Measurements from ENCODE around the gene PODN.
A peak's percentile ranks its signal among the peaks of the same experiment; 100 is the strongest.

PODN gene

GRCh38 chr1:53114581-53115400 lies 52.8 kb downstream of the PODN start:
- intact Hi-C loops (cut with DNase I; ENCODE audit: low total_unique reads) = no loop called here
- peak overlapping the region in 1 of 2 donors; percentile 60 for H3K27ac ChIP-seq

GRCh38 chr1:53115403-53116306 lies 53.6 kb downstream of the PODN start:
- no peaks in the 10 kb centered on the region for H3K36me3 ChIP-seq
- H3K4me1 ChIP-seq = peaks cover 0 to 50% (median 13%) of the 10 kb centered on the region in 4 donors
- no peaks in the 10 kb centered on the region for H3K27me3 ChIP-seq
- H3K27ac ChIP-seq = peak overlapping the region in 1 of 2 donors; percentile 60
- intact Hi-C loops (cut with DNase I; ENCODE audit: low total_unique reads) = no loop called here
- no peak for TF ChIP-seq CTCF (IDR thresholded peaks at IDR 0.05)
- DNase-seq = no peak
- H3K9me3 ChIP-seq = peaks cover 0 to 11% (median 0%) of the 10 kb centered on the region in 3 donors
- H3K4me3 ChIP-seq = no peak overlapping the region

More at GRCh38 chr1:53114581-53115400, 52.8 kb downstream of the PODN start:
- Histone ChIP-seq H3K9me3 (peaks cover 0 to 11% (median 0%) of the 10 kb centered on the region in 3 donors), H3K4me3 (no peak overlapping the region), H3K4me1 (peaks cover 0 to 57% (median 19%) of the 10 kb centered on the region in 4 donors), H3K27me3 (no peaks in the 10 kb centered on the region), H3K36me3 (no peaks in the 10 kb centered on the region)
- DNase-seq = no peak
- no peak for TF ChIP-seq CTCF (IDR thresholded peaks at IDR 0.05)

- intact Hi-C loops (cut with DNase I; ENCODE audit: low total_unique reads) = no loop called here
- H3K4me1 ChIP-seq = peaks cover 0 to 50% (median 15%) of the 10 kb centered on the region in 4 donors
- H3K9me3 ChIP-seq = peaks cover 0 to 7% (median 0%) of the 10 kb centered on the region in 3 donors
- no peaks in the 10 kb centered on the region for H3K36me3 ChIP-seq
- no peak for TF ChIP-seq CTCF (IDR thresholded peaks at IDR 0.05)
- H3K27ac ChIP-seq = peak overlapping the region in 1 of 2 donors; percentile 60
- no peak for DNase-seq
- H3K27me3 ChIP-seq = no peaks in the 10 kb centered on the region
- no peak overlapping the region for H3K4me3 ChIP-seq
These were observed 54.3 kb downstream of the PODN start for GRCh38 chr1:53116307-53116810.

GRCh38 chr1:53116933-53117600 lies 55.1 kb downstream of the PODN start:
- no peak for TF ChIP-seq CTCF (IDR thresholded peaks at IDR 0.05)
- Histone ChIP-seq H3K4me1 (peaks cover 0 to 57% (median 22%) of the 10 kb centered on the region in 4 donors), H3K4me3 (no peak overlapping the region), H3K36me3 (no peaks in the 10 kb centered on the region), H3K27ac (no peak overlapping the region), H3K27me3 (no peaks in the 10 kb centered on the region), H3K9me3 (peaks cover 0 to 3% (median 0%) of the 10 kb centered on the region in 3 donors)
- no peak for DNase-seq
- intact Hi-C loops (cut with DNase I; ENCODE audit: low total_unique reads) = no loop called here

- Histone ChIP-seq H3K27ac (no peak overlapping the region), H3K36me3 (no peaks in the 10 kb centered on the region), H3K27me3 (no peaks in the 10 kb centered on the region), H3K4me1 (peaks cover 0 to 58% (median 26%) of the 10 kb centered on the region in 4 donors), H3K4me3 (no peak overlapping the region), H3K9me3 (no peaks in the 10 kb centered on the region)
- intact Hi-C loops (cut with DNase I; ENCODE audit: low total_unique reads) = no loop called here
- DNase-seq = no peak
- no peak for TF ChIP-seq CTCF (IDR thresholded peaks at IDR 0.05)
These were observed 55.8 kb downstream of the PODN start for GRCh38 chr1:53117836-53118235.
